Muscle of leg (tissue), 11 donors: ENCODE results near the gene NAA10. TPM values are rescaled to one million over a fixed set of nuclear protein-coding genes. Genes with fewer than 3 reads are reported as not detected.
A peak's percentile ranks its signal among the peaks of the same experiment; 100 is the strongest.

ENCODE experiments used
- DNase-seq: peaks from one replicate; pipeline ENCODE4 v3.0.0; 2013
- H3K27ac ChIP-seq: one replicate; pipeline ENCODE4 v1.5.1; 2013; ENCODE audit warnings: mild to moderate bottlenecking, low read length, control low read depth
- H3K27me3 ChIP-seq: one replicate; pipeline ENCODE4 v1.6.1; 2013; ENCODE audit warnings: low read length; ENCODE audit not compliant: control insufficient read depth, insufficient read depth
- H3K36me3 ChIP-seq: one replicate; pipeline ENCODE4 v1.6.1; 2013; ENCODE audit warnings: low read length; ENCODE audit not compliant: control insufficient read depth, insufficient read depth
- H3K4me1 ChIP-seq: one replicate; pipeline ENCODE4 v1.6.1; 2013; ENCODE audit warnings: low read length; ENCODE audit not compliant: control insufficient read depth, insufficient read depth
- H3K4me3 ChIP-seq: one replicate; pipeline ENCODE4 v1.5.1; 2013; ENCODE audit warnings: low read length, control low read depth
- H3K9me3 ChIP-seq: replicated peaks from 2 replicates; pipeline ENCODE4 v1.6.1; 2013; ENCODE audit warnings: low read depth, low read length; ENCODE audit not compliant: control insufficient read depth
- WGBS: methylation state at CpG from one replicate; pipeline ENCODE4 v1.1.5; 2013; ENCODE audit warnings: missing lambda C conversion rate; ENCODE audit not compliant: insufficient coverage; 5-methylcytosine and 5-hydroxymethylcytosine counted together
- polyA plus RNA-seq, 8 donors: library from polyadenylated mRNA; unstranded; fragments of 120-200 nt; gene quantifications; one replicate each; pipeline versions ENCODE4 v1.2.1 to v1.2.3, GENCODE V29; 2013; ENCODE audit warnings: inconsistent platforms in 1 of 8, low replicate concordance in 1 of 8; ENCODE audit not compliant: insufficient read length in 8 of 8, insufficient read depth in 1 of 8
- total RNA-seq: library from RNA; stranded (reverse); fragments of 120-200 nt; gene quantifications from one replicate; pipeline ENCODE4 v1.2.4, GENCODE V29; 2013

The NAA10 gene
- total and polyA plus RNA-seq, 9 donors: 42.8 to 77.5 (median 63.3) TPM

DNA sequence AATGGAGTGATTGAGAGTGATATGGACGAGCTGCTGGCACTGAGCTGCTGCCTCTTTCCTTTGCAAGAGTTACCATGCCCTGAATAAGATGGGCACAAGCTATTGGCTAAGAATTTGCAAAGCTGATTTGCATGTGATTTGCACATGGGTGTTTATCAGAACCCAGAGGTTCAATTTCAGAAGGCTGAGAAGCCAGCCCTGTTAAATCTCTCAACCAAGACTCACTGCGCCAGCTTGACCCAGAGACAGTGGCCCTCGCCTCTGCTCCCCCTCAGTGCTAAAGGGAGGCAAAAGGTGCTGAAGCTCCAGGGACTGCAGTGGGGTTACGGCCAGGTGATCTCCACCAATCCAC is 9.5 kb downstream of the NAA10 start:
- Histone ChIP-seq H3K4me3 (peak overlapping the region; percentile 34), H3K9me3 (no peaks in the 10 kb centered on the region), H3K4me1 (peaks cover 71% of the 10 kb centered on the region), H3K36me3 (peaks cover 4% of the 10 kb centered on the region), H3K27ac (peak overlapping the region; percentile 67), H3K27me3 (peaks cover 49% of the 10 kb centered on the region)
- no peak for DNase-seq
- 73% methylated on average over 4 of the region's 4 CpGs for WGBS

DNA sequence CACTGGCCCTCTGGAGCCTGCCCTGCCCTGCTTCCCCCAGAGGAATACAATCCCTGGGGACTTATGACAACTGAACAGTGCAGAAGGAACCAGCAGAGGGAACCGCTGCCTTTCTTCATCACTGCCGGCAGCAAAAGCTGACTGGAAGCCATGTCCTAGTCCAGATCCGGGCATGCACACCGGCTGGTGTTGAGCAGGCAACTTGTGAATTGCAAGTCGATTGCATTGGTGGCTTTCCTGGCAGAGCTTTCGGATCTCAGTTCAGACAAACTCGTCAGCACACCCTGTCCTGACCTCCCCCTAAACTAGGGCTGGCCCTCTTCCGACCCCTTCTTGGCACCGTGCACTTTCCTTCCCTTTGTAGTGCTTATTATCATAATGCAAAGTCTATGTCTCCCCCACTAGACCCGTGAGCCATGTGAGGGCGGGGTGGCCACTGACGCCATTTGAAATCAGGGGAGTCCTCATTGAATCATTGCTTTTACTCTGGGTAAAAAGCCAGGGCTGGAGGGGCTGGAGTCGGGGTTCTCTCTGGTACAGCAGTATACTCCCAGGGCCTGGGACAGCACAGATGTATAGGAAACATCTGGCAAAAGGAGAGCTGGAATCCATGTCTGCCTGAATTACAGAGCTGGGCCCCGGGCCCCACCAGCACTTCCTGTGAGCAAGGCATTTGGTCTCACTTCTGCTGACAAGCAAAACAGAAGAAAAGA is 10.5 kb downstream of the NAA10 start:
- peak; percentile 44 for DNase-seq
- peaks cover 57% of the 10 kb centered on the region for H3K27me3 ChIP-seq
- peak overlapping the region; percentile 8 for H3K4me3 ChIP-seq
- 56% methylated on average over 12 of the region's 14 CpGs for WGBS
- peaks cover 71% of the 10 kb centered on the region for H3K4me1 ChIP-seq
- H3K36me3 ChIP-seq: no peaks in the 10 kb centered on the region
- H3K27ac ChIP-seq: peak overlapping the region; percentile 55
- no peaks in the 10 kb centered on the region for H3K9me3 ChIP-seq

DNA sequence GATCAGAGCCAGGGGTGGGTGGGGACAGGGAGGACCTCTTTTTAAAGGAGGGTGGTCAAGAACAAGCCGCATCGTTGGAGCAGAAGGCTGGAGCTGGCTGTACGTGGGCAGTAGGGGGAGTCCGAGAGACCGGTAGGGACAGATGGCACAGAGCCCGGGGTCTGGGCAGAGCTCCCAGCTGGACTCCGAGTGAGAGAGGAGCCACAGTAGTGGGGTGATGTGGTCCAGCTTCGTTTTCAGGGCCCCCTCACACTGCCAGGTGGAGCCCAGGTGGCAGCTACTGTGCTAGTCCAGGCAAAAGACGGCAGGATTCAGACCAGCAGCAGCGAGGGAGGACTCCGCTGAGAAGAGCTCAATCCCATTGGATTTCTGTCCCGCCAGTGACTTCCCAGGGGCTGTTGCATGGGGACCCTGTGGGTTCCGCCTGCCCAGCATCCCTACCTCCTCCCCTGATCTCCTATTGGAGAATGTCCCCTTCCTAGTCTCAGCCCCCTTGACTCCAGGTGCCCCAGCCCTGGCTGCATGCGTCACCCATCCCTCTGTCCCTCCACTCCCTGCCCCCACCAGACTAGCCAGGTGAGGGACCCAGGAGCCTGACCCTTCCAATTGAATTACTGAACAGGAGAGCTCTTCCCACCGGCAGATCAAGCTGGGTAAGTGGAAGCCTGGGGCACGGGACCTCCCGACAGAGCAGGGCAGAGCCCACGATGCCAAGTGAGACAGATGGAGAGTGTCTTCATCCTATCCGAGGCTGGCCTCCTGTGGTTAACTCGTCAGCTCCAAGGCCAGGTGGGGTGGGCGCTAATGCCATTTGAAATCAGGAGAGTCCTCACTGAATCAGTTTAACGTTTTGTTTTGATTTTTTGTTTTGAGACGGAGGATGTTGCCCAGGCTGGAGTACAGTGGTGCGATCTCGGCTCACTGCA is 11.6 kb downstream of the NAA10 start:
- 46% methylated on average over 17 of the region's 25 CpGs for WGBS
- H3K9me3 ChIP-seq: no peaks in the 10 kb centered on the region
- H3K27ac ChIP-seq: no peak overlapping the region
- H3K36me3 ChIP-seq: no peaks in the 10 kb centered on the region
- H3K4me1 ChIP-seq: peaks cover 65% of the 10 kb centered on the region
- DNase-seq: peak; percentile 72
- no peak overlapping the region for H3K4me3 ChIP-seq
- peaks cover 64% of the 10 kb centered on the region for H3K27me3 ChIP-seq

DNA sequence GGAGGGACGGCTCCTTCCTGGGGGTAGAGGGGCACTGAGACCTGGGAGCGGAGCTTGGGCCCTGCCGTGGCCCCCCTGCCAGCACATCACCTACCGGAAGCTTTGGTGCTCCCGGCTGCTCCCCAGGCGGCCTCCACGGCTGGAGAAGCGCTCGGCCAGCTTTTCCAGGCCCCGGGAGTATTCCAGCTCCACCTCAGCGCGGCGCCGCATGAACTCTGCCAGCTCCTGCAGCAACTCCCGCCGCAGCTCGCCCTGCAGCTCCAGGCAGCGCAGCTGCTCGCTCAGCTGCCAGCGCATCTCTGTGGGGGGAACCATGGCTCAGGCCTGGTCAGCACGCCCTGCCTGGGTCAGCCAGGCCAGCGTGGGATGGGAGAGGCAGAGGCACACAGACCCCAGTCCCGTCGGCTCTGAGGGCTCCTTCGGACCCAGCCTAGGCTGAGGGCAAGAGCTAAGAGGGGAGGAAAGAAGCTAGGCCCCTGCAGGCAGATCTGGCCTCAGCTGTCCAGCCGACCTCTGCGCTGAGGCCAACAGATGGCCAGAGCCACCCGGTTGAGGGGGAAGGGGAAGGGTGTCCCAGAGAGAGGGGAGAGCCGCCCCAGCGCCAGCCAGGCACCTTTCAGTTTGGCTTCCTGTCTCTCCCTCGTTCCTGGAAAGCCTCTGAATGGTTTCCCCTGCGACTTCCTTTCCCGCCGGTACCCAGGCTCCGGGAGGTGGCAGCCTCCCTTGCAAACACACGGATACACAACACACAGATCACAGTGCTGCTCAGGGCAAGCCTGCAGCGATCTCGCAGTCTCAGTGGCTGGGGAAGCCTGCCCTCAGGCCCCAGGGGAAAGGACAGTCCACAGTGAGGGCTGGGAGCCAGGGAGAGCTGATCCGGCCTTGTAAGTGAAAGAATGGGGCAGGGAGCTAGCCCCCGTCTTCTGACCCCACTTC is 13.1 kb downstream of the NAA10 start:
- Histone ChIP-seq H3K9me3 (no peaks in the 10 kb centered on the region), H3K27ac (peak overlapping the region; percentile 72), H3K4me1 (peaks cover 55% of the 10 kb centered on the region), H3K27me3 (peaks cover 72% of the 10 kb centered on the region), H3K36me3 (no peaks in the 10 kb centered on the region), H3K4me3 (no peak overlapping the region)
- 47% methylated on average over 33 of the region's 40 CpGs for WGBS
- DNase-seq: peak; percentile 48

DNA sequence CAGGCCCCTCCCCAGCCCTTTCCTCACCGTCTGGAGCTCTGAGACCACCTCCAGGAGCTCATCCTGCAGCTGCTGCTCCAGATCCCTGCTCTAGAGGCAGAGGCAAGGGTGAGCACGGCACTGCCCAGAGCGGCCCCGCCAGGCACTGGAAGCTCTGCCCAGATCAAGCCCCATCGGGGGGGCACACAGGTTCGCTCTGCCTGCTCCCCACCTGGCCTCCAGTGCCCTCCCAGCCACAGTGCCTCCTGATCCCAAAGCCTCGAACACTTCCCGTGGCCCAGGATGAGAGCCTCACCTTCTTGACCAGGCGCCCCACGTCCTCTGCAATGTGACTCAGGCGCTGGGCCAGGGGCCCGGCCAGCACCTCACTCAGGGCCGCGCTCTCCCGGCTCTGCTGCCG is 13.8 kb downstream of the NAA10 start:
- DNase-seq: no peak
- Histone ChIP-seq H3K9me3 (no peaks in the 10 kb centered on the region), H3K4me3 (no peak overlapping the region), H3K27me3 (peaks cover 70% of the 10 kb centered on the region), H3K36me3 (no peaks in the 10 kb centered on the region), H3K4me1 (peaks cover 49% of the 10 kb centered on the region), H3K27ac (peak overlapping the region; percentile 72)
- WGBS: 59% methylated on average over 16 of the region's 16 CpGs

DNA sequence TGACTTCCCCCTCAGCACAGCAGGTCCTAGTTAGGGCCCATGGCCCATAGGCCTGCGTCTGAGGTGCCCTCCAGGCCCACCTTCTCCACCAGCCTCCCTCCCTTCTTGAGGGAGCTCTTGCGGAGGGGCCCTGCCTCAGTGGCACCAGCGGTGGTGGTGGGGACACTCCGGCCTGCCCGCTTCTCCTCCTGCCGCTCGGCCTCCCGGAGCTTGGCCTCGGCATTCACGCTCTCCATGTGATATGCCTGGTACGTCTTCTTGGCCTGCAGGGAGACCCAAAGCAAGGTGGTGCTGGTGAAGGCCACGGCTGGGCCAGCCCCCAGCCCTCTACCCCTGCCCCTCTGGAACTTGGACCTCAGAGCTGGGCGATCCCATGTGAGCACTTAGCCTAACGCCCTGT is 14.3 kb downstream of the NAA10 start:
- peaks cover 45% of the 10 kb centered on the region for H3K4me1 ChIP-seq
- H3K27me3 ChIP-seq: peaks cover 69% of the 10 kb centered on the region
- no peak overlapping the region for H3K4me3 ChIP-seq
- 89% methylated on average over 11 of the region's 14 CpGs for WGBS
- H3K9me3 ChIP-seq: no peaks in the 10 kb centered on the region
- DNase-seq: no peak
- no peak overlapping the region for H3K27ac ChIP-seq
- no peaks in the 10 kb centered on the region for H3K36me3 ChIP-seq

DNA sequence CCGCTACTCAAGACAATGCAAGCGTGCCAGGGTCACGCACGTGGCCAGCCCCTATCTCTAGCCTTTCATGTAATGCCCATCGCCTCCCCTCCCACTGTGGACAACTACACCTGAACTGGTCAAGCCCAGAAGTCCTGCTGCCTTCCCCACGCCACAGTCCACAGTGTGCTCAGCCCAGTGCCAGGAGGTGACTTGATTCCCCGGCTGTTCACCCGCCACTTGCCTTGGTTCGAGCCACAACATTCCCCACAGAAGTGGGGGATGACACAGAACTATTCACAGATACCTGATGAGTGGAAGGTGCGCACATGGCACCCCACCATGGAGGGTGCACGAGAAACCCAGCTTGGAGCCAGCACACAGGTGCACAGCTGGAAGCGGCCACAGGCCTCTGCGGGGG is 15.6 kb downstream of the NAA10 start:
- Histone ChIP-seq H3K36me3 (no peaks in the 10 kb centered on the region), H3K27me3 (peaks cover 62% of the 10 kb centered on the region), H3K9me3 (no peaks in the 10 kb centered on the region), H3K4me3 (no peak overlapping the region), H3K4me1 (peaks cover 32% of the 10 kb centered on the region), H3K27ac (no peak overlapping the region)
- WGBS: 92% methylated on average over 9 of the region's 13 CpGs
- no peak for DNase-seq

DNA sequence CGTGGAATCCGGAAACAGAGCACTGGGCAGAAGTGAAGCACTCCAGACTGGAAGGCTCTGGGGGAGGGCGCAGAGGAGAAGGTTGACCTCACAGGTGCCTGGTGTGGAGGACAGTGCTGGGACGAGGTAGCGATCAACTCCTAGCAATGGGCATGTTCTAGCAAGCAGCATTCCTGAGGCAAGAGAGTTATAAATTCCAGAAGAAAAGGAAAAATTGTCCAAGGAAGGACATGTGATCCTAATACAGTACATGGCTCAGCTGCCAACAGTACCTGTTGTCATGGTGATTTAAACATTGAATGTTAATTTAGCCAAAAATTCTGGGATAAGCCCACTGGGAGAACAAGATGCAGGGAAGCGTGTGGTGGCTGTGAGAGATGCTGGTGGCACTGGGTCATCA is 17.0 kb downstream of the NAA10 start:
- WGBS: 64% methylated on average over 6 of the region's 6 CpGs
- Histone ChIP-seq H3K4me1 (peaks cover 22% of the 10 kb centered on the region), H3K9me3 (no peaks in the 10 kb centered on the region), H3K27ac (no peak overlapping the region), H3K4me3 (no peak overlapping the region), H3K27me3 (peaks cover 60% of the 10 kb centered on the region), H3K36me3 (no peaks in the 10 kb centered on the region)
- peak; percentile 62 for DNase-seq

DNA sequence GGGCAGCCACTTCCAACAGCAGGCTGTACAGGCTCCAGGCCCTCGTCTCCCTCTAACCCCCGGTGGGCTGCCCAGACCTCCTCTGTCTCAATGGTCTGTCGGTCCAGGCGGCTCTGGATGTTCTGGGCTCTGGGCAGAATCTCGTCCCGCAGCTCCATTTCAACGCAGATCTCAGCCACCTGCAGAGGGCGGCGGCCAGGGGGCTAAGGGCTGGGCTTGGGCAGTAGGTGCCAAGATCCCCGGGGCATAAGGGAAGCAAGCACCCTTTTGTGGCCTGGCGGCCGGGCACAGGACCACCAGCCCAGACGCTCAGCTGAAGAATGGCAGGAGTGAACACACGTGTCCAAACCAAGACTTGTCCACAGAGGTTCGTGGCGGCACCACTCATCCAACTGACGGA is 21.1 kb downstream of the NAA10 start:
- Histone ChIP-seq H3K27ac (no peak overlapping the region), H3K9me3 (no peaks in the 10 kb centered on the region), H3K36me3 (peaks cover 4% of the 10 kb centered on the region), H3K27me3 (peaks cover 50% of the 10 kb centered on the region), H3K4me1 (no peaks in the 10 kb centered on the region), H3K4me3 (no peak overlapping the region)
- DNase-seq: no peak
- WGBS: 87% methylated on average over 17 of the region's 17 CpGs
